ENCODE measurements around the gene TMEM179.

TMEM179 gene

GRCh38 chr14:104571246-104571645 lies 33.3 kb downstream of the TMEM179 start:
- no peak for DNase-seq (ENCODE audit: low read depth in 2 of 2)

GRCh38 chr14:104569435-104569834 lies 35.1 kb downstream of the TMEM179 start:
- DNase-seq (ENCODE audit: low read depth in 2 of 2) = no peak

DNA sequence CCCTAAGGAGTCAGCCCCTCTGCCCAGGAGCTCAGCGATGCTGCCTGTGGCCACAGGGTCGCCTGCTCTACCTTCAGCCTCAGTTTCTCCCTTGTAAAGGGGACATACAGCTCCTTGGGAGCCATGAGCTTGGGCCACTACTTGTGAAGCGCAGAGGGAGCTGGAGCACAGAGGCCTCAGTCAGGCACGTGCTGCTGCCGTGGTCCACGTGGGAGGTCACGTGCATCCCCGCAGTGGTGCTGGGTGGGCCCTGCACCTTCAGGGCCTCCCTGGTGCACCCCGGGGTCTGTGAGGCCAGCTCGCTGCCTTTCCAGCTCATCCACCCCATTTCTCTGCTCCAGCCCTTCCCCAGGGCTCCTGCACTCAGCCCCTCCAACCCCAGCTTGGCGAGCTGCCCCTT lies 36.0 kb downstream of the TMEM179 start:
- DNase-seq (ENCODE audit: low read depth in 2 of 2) = no peak

DNA sequence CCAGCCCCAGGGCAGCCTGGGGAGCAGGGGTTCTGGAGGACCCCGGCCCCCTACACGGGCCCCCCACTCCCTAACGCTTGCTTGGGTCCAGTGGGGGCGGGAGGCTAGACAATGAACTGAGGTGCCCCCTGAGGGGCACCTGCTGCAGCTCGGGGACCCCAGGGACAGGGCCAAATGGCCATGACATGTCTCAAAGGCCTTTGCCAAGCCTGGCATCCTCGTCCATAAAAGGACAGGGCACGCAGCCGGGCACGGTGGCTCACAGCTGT lies 36.7 kb downstream of the TMEM179 start:
- no peak for DNase-seq (ENCODE audit: low read depth in 2 of 2)

DNA sequence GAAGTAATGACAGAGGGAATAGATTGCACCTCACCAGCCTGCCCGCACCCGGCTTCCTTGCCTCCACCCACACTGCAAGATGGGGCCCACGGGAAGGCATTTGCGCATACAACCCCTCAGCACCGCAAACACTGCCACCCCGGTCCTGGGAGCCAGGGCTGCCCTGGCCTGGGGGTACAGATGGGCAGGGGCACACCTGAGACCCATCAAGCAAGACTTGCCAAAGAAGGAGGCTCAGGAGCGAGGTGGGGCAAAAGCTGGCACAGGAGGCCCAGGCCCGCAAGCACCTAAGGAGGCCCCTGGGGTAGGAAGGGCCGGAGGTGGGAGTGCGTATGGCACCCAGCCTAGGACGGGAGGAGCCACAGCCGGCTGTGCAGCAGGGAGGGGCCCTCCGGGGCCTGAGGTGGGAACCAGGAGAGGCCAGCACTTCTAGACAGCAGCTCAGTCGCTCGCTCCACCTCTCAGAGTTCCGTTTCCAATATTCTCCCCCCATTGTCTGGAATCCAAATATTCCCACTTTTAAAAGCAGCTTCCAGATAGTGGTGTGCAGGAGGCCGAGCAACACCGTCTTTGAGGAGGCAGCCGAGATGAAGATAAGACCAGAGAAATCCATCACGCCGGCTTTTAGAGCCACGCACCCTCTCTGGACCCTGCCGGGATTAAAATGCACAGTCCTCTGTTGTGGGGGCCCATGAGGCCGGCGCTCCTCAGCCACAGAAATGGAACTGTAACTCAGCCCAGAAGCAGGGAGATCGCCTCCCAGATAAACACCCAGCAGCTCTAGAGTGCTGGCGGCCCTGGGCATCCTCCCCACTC lies 37.2 kb downstream of the TMEM179 start:
- no peak for DNase-seq (ENCODE audit: low read depth in 2 of 2)

GRCh38 chr14:104564744-104565679 lies 39.6 kb downstream of the TMEM179 start:
- DNase-seq (ENCODE audit: low read depth in 2 of 2) = no peak

GRCh38 chr14:104563742-104564615 lies 40.6 kb downstream of the TMEM179 start:
- DNase-seq (ENCODE audit: low read depth in 2 of 2) = peak; percentile 37 to 56

DNA sequence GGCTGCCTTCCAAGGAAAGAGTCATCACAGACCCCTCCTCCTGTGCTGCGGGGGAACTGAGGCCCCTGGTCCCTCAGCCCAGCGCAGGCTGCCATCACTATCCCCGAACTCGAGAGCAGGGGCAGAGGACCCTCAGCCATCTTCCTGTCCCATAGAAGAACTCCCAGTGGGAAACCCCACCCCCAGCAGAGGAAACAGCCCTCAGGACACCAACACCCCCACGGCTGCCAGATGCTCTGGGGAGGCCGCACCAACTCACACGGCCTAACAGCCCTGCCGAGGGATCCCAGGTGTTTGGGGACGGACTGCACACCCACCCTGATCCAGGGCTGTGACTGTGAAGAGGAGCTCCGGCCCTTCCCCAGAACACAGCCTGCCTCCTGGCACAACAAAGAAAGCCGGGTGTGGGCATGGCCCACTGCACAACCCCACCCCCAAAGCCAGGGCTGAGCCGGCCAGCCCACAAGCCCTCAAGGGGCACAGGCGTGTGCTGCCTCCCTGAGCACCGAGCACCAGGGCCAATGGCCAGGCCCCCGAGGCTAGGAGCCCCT lies 41.3 kb downstream of the TMEM179 start:
- DNase-seq (ENCODE audit: low read depth in 2 of 2) = no peak

GRCh38 chr14:104562606-104563005 lies 42.0 kb downstream of the TMEM179 start:
- DNase-seq (ENCODE audit: low read depth in 2 of 2) = no peak

GRCh38 chr14:104561632-104562495 lies 42.7 kb downstream of the TMEM179 start:
- no peak for DNase-seq (ENCODE audit: low read depth in 2 of 2)

GRCh38 chr14:104561124-104561557 lies 43.4 kb downstream of the TMEM179 start:
- no peak for DNase-seq (ENCODE audit: low read depth in 2 of 2)

DNA sequence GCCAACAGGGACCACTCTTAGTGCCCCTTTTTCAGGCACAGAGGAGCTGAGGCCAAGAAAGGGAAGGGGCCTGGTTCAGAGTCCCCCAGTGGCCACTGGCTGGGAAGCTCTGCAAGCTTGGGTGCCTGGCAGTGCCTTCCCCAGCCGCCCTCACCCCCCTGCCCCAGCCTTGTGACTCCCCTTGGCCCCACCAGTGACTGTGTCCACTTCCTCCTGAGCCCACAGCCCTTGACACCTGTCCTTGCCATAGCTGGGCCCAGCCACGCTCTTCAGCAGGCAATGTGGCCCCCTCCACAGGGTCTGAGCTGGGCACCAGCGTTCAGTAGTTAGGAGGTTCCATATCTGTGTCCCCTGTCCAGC lies 44.0 kb downstream of the TMEM179 start:
- DNase-seq (ENCODE audit: low read depth in 2 of 2) = no peak

- no peak for DNase-seq (ENCODE audit: low read depth in 2 of 2)
These were observed 44.6 kb downstream of the TMEM179 start for GRCh38 chr14:104559804-104560585.

GRCh38 chr14:104559028-104559803 lies 45.4 kb downstream of the TMEM179 start:
- DNase-seq (ENCODE audit: low read depth in 2 of 2) = no peak

GRCh38 chr14:104558231-104559027 lies 46.1 kb downstream of the TMEM179 start:
- no peak for DNase-seq (ENCODE audit: low read depth in 2 of 2)

DNA sequence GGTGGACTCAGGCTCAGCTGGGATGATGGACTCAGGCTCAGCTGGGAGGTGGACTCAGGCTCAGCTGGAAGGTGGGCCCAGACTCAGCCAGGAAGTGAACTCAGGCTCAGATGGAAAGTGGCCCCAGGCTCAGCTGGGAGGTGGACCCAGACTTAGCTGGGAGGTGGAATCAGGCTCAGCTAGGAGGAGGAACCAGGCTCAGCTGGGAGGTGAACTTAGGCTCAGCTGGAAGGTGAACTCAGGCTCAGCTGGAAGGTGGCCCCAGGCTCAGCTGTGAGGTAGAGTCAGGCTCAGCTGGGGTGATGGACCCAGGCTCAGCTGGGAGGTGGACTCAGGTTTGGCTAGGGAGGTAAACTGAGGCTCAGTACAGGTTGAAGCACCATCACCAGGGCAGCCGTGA lies 46.8 kb downstream of the TMEM179 start:
- no peak for DNase-seq (ENCODE audit: low read depth in 2 of 2)

DNA sequence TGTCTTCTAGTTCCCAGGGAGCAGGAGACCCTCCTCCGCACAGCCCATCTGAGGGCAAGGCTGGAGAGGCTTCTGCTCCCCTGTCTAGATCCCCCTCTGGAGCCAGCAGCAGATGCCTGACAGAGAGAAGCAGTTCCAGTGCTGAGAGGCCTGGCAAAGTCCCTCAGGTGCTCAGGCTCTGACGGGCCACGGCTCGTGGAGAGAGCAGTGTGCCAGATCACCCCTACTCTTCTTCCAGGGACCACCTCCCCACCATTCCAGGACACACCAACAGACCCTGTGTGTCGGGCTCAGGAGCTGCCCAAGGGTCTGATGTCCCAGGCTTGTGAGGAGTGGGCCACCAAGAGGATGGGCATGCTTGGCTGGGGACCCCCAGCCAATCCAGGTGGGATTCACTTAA lies 47.5 kb downstream of the TMEM179 start:
- DNase-seq (ENCODE audit: low read depth in 2 of 2) = no peak

GRCh38 chr14:104556256-104557021 lies 48.1 kb downstream of the TMEM179 start:
- no peak for DNase-seq (ENCODE audit: low read depth in 2 of 2)

All from activated CD4-positive, alpha-beta T cell treated with anti-CD3 and anti-CD28 coated beads for 24 hours (primary cell).